ENCODE measurements around the gene DOHH. TPM values are rescaled to one million over a fixed set of nuclear protein-coding genes. Genes with fewer than 3 reads are reported as not detected.

The DOHH gene
- total RNA-seq, 1 experiment from 2014 or later = 24.9 TPM

DNA sequence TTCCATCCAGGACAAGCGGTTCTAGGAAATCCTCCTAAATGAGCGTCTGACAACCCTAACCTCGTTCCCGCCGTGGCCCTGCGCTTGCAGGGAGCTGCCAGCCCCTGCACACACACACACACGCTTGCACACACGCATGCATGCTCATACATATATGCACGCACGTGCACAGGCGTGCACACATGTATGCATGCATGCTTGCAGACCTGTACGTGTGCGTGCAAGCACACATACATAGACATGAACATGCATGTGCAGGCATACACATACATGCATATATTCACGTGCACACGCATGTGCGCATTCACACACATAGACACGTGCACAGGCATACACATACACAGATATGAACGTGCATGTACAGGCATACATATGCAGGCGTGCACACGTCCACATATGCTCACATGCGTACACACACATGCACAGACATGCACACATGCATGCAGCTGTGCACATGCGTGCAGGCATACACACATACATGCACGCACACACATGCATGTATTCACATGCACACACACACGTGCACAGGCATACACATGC, 55.7 kb downstream of the DOHH start:
- Histone ChIP-seq H3K4me1 (ENCODE audit: control insufficient read depth, insufficient read depth, low read length) (no peaks in the 10 kb centered on the region), H3K36me3 (ENCODE audit: control insufficient read depth, insufficient read depth, low read length) (no peaks in the 10 kb centered on the region), H3K27ac (ENCODE audit: low read length) (no peak overlapping the region), H3K4me3 (ENCODE audit: low read depth in 2 of 2, low read length in 2 of 2) (no peak overlapping the region), H3K27me3 (ENCODE audit: control insufficient read depth, insufficient read depth, low read length) (no peaks in the 10 kb centered on the region), H3K9me3 (ENCODE audit: control insufficient read depth, insufficient read depth, low read depth, low read length) (no peaks in the 10 kb centered on the region)
- POLR2A ChIA-PET = no interaction called here
- intact Hi-C loops (cut with micrococcal nuclease; ENCODE audit: unreplicated experiment) (no loop called here), in situ Hi-C loops (cut with HindIII; ENCODE audit: low pct_unique_long_range_greater_than_20kb, low sequenced_read_pairs) (no loop called here)
- no TSS peak for BruUV-seq (replicated peaks)
- ATAC-seq = no peak
- CTCF ChIA-PET = no interaction called here
- no peak for DNase-seq (ENCODE audit: low read depth, low spot score)
- no peak for TF ChIP-seq TCF7L2 (IDR thresholded peaks at IDR 0.05; ENCODE audit: low read depth, low read length)
- TF ChIP-seq POLR2AphosphoS5 (IDR thresholded peaks at IDR 0.05; ENCODE audit: low read depth, low read length) = no peak
- TF ChIP-seq REST (IDR thresholded peaks at IDR 0.05; ENCODE audit: insufficient read depth in 1 of 2, low read depth in 2 of 2, low read length in 1 of 2) = no peak
- no peak for TF ChIP-seq SIN3A (IDR thresholded peaks at IDR 0.05; ENCODE audit: borderline replicate concordance, insufficient read depth, low read depth, low read length)
- TF ChIP-seq, protein P1, sequence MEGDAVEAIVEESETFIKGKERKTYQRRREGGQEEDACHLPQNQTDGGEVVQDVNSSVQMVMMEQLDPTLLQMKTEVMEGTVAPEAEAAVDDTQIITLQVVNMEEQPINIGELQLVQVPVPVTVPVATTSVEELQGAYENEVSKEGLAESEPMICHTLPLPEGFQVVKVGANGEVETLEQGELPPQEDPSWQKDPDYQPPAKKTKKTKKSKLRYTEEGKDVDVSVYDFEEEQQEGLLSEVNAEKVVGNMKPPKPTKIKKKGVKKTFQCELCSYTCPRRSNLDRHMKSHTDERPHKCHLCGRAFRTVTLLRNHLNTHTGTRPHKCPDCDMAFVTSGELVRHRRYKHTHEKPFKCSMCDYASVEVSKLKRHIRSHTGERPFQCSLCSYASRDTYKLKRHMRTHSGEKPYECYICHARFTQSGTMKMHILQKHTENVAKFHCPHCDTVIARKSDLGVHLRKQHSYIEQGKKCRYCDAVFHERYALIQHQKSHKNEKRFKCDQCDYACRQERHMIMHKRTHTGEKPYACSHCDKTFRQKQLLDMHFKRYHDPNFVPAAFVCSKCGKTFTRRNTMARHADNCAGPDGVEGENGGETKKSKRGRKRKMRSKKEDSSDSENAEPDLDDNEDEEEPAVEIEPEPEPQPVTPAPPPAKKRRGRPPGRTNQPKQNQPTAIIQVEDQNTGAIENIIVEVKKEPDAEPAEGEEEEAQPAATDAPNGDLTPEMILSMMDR (IDR thresholded peaks at IDR 0.05) = no peak

GRCh38 chr19:3443840-3444694, 56.4 kb downstream of the DOHH start:
- no peak for ATAC-seq
- in situ Hi-C loops (cut with HindIII; ENCODE audit: low pct_unique_long_range_greater_than_20kb, low sequenced_read_pairs) = no loop called here
- POLR2A ChIA-PET = no interaction called here

More at GRCh38 chr19:3443840-3444694, 56.4 kb downstream of the DOHH start:
- no peaks in the 10 kb centered on the region for H3K27me3 ChIP-seq (ENCODE audit: control insufficient read depth, insufficient read depth, low read length)
- TF ChIP-seq TCF7L2 (IDR thresholded peaks at IDR 0.05; ENCODE audit: low read depth, low read length) = no peak
- no peak for TF ChIP-seq POLR2AphosphoS5 (IDR thresholded peaks at IDR 0.05; ENCODE audit: low read depth, low read length)
- TF ChIP-seq SIN3A (IDR thresholded peaks at IDR 0.05; ENCODE audit: borderline replicate concordance, insufficient read depth, low read depth, low read length) = no peak
- no peak for TF ChIP-seq REST (IDR thresholded peaks at IDR 0.05; ENCODE audit: insufficient read depth in 1 of 2, low read depth in 2 of 2, low read length in 1 of 2)
- TF ChIP-seq, protein P1 (IDR thresholded peaks at IDR 0.05) = no peak
- H3K4me3 ChIP-seq (ENCODE audit: low read depth in 2 of 2, low read length in 2 of 2) = no peak overlapping the region
- H3K36me3 ChIP-seq (ENCODE audit: control insufficient read depth, insufficient read depth, low read length) = no peaks in the 10 kb centered on the region
- intact Hi-C loops (cut with micrococcal nuclease; ENCODE audit: unreplicated experiment) = no loop called here
- no peaks in the 10 kb centered on the region for H3K9me3 ChIP-seq (ENCODE audit: control insufficient read depth, insufficient read depth, low read depth, low read length)
- CTCF ChIA-PET = no interaction called here
- H3K4me1 ChIP-seq (ENCODE audit: control insufficient read depth, insufficient read depth, low read length) = no peaks in the 10 kb centered on the region
- no peak for DNase-seq (ENCODE audit: low read depth, low spot score)
- no peak overlapping the region for H3K27ac ChIP-seq (ENCODE audit: low read length)
- no TSS peak for BruUV-seq (replicated peaks)

All from Panc1 (cell line).